GM21360 (cell line): ENCODE measurements around the gene SMIM36.
"Not testable (repeated sequence)": the region's sequence is repeated elsewhere in the genome, so short reads cannot be mapped to it uniquely, and the experiment has no call there.

ENCODE experiments used
- ATAC-seq: cut with Tn5 transposase; IDR thresholded peaks from one replicate; pipeline ENCODE4 v1.9.1; 2021; ENCODE audit warnings: mild to moderate bottlenecking, moderate library complexity; ENCODE audit not compliant: unreplicated experiment

SMIM36 gene

GRCh38 chr17:55510986-55511721, at the start of gene SMIM36:
TSS of gene SMIM36 (minus strand) at chr17:55511452.
- no peak for ATAC-seq

DNA sequence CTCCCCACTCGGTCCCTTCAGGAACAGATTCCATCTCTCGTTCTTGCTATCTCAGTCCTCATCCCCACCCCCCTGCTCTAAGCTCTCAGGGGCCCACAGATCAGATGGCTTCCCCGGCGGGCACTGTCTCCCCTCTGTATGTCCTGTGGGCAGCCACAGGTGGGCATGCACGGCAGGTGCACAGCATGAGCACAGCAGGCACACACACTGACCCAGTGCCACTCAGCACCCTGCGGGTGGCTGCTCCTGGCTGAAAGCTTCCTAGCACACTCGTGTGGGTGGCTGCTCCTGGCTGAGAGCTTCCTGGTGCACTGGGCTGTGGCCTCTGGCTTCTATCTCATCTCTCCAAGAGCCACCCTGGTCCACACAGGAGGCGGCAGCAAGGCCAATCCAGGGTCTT, 44.5 kb upstream of the SMIM36 start:
- no peak for ATAC-seq

- no peak for ATAC-seq
Measured at GRCh38 chr17:55549140-55549539, 37.9 kb upstream of the SMIM36 start.

DNA sequence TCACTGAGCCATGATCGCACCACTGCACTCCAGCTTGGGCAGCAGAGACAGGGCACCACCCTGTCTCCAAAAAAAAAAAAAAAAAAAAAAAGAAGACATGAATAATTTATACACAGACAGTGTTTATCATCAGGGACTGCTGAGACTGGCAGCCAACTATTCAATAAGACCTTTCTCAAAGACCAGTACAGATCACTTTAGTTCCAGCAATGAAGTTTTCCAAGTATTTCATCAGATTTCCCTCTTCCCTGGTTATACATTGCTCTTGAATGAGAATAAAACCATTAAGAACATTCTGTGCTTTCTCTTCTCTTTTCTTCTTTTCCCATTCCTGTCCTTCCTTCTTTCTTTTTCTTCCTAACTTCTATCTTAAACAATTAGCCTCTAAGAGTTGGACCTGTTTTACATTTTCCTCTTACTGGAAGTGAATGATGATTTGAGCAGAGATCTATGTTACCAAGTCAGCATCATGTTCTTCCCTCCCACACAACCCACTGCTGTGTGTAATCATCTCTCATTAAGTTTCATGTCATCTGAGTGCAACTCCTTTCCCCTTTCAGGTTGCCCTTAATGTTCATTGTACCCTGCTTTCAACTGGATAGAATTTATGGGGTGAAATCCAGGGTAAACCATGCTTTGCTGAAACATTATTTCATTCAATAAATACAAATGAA, 35.9 kb upstream of the SMIM36 start:
- ATAC-seq: no peak

DNA sequence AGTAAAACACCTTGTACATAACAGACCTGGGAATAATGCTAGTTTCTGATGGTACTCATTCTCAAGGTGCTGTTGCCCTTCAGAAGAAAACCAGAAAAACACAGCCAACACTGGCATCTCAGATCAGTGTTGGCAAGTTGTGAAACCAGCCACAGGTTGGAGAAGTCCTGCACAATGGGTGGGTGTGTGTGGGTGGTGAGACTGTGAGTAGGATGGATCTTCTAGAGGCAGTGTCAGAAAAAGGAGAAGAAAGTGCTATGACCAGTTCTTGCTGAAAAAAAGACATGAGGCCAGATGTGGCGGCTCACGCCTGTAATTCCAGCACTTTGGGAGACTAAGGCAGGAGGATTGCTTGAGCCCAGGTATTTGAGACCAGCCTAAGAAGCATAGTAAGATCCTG, 35.2 kb upstream of the SMIM36 start:
- no peak for ATAC-seq

- ATAC-seq: no peak
Measured at GRCh38 chr17:55545806-55546205, 34.6 kb upstream of the SMIM36 start.

- no peak for ATAC-seq
Measured at GRCh38 chr17:55543709-55544108, 32.5 kb upstream of the SMIM36 start.

DNA sequence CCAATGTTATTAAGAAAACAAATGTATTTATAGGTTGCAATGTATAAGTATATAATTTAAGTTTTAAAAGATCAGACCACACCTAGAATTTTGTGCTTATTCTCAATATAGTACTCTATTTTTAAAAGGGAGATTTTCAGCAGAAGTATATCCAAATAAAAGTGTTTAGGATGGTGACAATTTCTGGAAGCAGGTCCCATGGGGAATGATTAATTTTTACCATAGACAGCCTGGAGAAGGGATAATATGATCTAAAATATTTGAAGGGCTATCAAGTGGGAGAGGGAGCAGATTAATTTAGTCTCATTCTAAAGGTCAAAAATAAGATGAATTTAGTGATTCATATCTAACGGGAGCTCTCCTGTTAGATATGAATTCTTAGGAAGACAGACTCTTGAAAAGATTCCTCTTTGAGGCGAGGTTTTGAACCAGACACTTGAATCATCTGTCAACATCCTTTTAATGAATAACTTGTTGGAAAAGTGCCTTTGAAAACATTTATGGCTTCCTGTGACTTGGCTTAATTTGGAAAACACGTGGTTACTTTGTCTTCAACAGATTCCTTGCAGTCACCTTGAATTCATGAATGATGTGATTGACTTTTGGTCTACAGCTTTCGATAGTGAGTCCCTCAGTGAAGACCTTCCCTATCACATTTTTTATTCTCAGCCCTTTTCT, 29.3 kb upstream of the SMIM36 start:
- ATAC-seq: no peak

- ATAC-seq: no peak
Measured at GRCh38 chr17:55536205-55536604, 25.0 kb upstream of the SMIM36 start.

DNA sequence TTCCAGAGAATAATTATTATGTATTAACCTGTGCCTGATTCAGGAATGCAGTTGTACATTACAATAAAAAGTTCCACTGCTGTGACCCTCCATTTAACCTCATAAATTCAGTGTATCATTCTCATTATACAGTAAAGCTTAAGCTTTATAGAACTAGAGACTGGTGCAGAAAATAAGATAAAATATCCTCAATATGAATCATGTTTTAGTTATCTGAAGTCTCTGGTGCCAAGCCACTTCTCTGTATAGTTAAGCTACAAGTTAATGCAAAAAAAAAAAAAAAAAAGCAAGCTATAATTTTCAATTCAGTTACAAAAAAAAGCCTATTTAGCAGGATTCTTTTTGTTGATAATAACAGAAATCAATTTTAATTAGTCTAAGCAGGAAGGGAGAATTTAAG, 22.4 kb upstream of the SMIM36 start:
- ATAC-seq: no peak

- no peak for ATAC-seq
Measured at GRCh38 chr17:55532670-55533069, 21.4 kb upstream of the SMIM36 start.

- no peak for ATAC-seq
Measured at GRCh38 chr17:55531053-55531728, 19.9 kb upstream of the SMIM36 start.

- no peak for ATAC-seq
Measured at GRCh38 chr17:55530064-55530463, 18.8 kb upstream of the SMIM36 start.

DNA sequence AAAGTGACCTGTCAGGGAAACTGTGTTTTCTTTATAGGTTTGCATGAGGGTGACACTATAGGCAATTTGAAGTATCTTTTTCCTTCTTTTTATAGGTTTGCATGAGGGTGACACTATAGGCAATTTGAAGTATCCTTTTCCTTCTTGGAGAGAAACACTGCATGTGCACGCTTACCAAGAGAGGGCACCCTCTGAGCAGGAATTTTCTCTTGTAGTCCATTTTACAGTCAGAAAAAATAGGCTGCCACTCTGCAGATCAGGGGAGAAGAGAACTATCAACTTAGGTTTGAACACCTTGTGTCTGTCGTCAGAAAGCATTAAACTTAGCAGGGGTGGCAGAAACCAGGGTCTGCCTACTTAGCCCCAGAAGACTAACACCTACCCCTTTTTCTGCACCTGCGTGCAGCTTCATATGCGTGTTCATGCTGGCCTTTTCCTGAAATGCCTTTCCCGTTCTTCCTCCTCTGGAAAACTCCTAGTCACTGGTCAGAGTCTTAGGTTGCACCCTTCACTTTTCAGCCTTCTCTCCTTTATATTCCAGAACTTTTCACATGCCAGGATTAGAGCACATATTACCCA, 16.4 kb upstream of the SMIM36 start:
- no peak for ATAC-seq

DNA sequence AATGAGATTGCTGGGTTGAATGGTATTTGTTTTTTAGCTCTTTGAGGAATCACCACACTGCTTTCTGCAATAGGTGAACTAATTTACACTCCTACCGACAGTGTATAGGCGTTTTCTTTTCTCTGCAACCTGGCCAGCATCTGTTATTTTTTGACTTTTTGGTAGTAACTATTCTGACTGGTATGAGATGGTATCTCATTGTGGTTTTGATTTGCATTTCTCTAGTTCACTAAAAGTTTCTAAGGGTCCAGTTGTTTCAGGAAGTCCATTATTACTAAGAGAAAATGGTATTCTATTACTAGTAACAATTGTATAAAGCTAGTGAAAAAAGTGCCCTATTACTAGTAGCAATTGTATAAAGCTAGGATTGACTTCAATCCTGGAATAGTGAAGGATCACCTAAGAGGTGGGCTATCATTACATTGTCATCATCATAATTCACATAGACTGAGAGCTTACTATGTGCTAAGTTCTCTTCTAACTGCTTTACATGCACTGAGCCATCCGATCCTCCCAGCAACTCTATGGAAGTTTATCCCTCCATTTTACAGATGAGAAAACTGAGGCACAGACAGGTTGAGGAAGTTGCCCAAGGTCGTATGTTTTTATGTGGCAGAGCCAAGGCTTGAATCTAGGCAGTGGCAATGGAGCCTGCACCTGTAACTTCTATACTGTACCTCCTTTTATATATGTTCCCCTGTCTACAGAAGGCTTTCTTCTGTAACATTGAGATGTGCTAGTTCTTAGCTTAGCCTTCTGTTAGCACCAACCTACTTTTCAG, 13.4 kb upstream of the SMIM36 start:
- no peak for ATAC-seq

DNA sequence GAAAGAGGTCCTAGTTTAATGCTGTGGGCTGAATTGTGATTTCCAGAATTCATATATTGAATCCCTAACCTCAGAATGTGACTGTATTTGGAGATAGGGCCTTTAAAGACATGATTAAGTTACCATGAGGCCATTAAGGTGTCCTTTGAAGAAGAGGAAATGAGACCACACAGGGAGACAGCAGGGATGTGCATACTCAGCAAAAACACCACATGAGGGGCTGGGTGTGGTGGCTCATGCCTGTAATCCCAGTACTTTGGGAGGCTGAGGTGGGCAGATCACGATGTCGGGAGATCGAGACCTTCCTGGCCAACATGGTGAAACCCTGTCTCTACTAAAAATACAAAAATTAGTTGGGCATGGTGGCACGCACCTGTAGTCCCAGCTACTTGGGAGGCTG, 11.8 kb upstream of the SMIM36 start:
- ATAC-seq: not testable (repeated sequence)

DNA sequence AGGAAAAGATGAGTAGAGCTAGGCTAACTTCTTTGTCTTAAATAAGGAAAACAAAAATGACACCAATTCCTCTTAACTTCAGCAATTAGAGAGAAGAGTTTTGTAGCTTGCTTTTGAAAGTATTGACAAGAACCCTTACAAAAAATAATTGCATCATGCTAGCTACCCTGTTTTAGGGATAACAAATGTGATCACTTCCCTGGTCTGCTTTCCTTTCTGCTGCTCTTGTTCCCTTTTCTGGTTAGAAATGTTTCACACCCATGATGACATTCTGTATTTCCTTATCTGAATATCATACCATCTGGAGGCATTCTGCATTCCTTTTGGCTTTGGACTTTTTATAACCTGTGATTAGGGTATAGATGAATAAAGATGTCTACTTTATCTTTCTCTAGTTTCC, 9.9 kb upstream of the SMIM36 start:
- ATAC-seq: no peak

- ATAC-seq: no peak
Measured at GRCh38 chr17:55520402-55520801, 9.2 kb upstream of the SMIM36 start.

DNA sequence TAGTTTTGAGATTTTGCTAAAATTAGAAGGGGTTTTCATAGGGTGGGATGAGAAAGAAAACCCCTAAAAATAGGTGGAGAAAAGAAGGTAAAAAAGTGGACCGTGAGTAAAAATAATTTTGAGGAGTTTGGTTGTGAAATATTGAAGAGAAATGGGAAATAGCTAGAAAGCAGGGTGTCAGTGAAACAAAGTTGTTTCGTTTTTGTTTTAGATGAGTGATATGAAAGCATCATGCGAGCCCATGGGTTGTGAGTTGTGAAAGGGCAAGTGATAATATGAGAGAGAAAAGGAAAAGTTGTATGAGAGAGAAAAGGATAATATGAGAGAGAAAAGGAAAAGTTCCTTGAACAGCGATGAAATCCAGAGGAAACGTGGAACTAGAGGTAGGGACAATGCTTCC, 7.3 kb upstream of the SMIM36 start:
- ATAC-seq: no peak

GRCh38 chr17:55513885-55514590, 2.8 kb upstream of the SMIM36 start:
- ATAC-seq: peak; percentile 71
